Measurements from ENCODE around the gene TAGAP. TPM values are rescaled to one million over a fixed set of nuclear protein-coding genes. Genes with fewer than 3 reads are reported as not detected.
"Not testable (repeated sequence)": the region's sequence is repeated elsewhere in the genome, so short reads cannot be mapped to it uniquely, and the experiment has no call there.

The TAGAP gene
- total RNA-seq, 1 experiment from 2014 or later = 0.30 TPM

- intact Hi-C loops (cut with micrococcal nuclease) = no loop called here
- Histone ChIP-seq H3K4me1 (ENCODE audit: control insufficient read depth in 1 of 2, insufficient read depth in 2 of 2, low read length in 2 of 2) (no peaks in the 10 kb centered on the region), H3K9ac (ENCODE audit: low read length) (no peak overlapping the region), H3K27me3 (ENCODE audit: insufficient read depth, low read length) (no peaks in the 10 kb centered on the region), H3K4me3 (replicated peaks in 1 of 2; ENCODE audit: low read depth in 1 of 2, low read length in 2 of 2) (no peak overlapping the region), H4K20me1 (ENCODE audit: insufficient read depth) (no peaks in the 10 kb centered on the region), H3K36me3 (ENCODE audit: control insufficient read depth in 1 of 2, insufficient read depth in 2 of 2, low read length in 2 of 2) (no peaks in the 10 kb centered on the region), H3K79me2 (ENCODE audit: insufficient read depth, low read length) (no peaks in the 10 kb centered on the region), H2AFZ (ENCODE audit: low read depth, low read length, poor library complexity, severe bottlenecking) (no peak overlapping the region), H3K4me2 (ENCODE audit: low read length) (no peak overlapping the region), H3K9me3 (ENCODE audit: control insufficient read depth in 1 of 2, insufficient read depth in 1 of 2, low read depth in 1 of 2, low read length in 2 of 2) (no peaks in the 10 kb centered on the region), H3K9me2 (ENCODE audit: insufficient read depth) (no peaks in the 10 kb centered on the region), H3K27ac (ENCODE audit: low read depth, low read length) (no peak overlapping the region)
- no peak for DNase-seq (ENCODE audit: low read depth, low spot score)
- ChIA-PET RAD21 (ENCODE audit: low non-redundant PET in 1 of 2, low total read pairs in 2 of 2, uncharacterized antibody in 2 of 2, unreplicated experiment in 2 of 2) (no interaction called here), CTCF (interaction anchor here (1.2 kb wide), 1 partner anchor 11 kb away, joined by 4 read pairs; no protein-coding TSS in a partner anchor), POLR2A (no interaction called here)
- no peak for TF ChIP-seq MAX (IDR thresholded peaks at IDR 0.05)
- TF ChIP-seq POLR2A (IDR thresholded peaks at IDR 0.05; ENCODE audit: borderline replicate concordance, extremely low read depth, insufficient read depth, insufficient read length) = no peak
- no peak for TF ChIP-seq YY1 (IDR thresholded peaks at IDR 0.05; ENCODE audit: extremely low read depth, insufficient replicate concordance, low read depth, low read length)
- no peak for TF ChIP-seq ZNF274 (IDR thresholded peaks at IDR 0.05; ENCODE audit: low read depth, low read length)
- ATAC-seq = no peak
- BruUV-seq (replicated peaks) = no TSS peak
Measured at GRCh38 chr6:159031846-159032245, 12.9 kb downstream of the TAGAP start.

- Histone ChIP-seq H3K4me2 (ENCODE audit: low read length) (no peak overlapping the region), H3K9me3 (ENCODE audit: control insufficient read depth in 1 of 2, insufficient read depth in 1 of 2, low read depth in 1 of 2, low read length in 2 of 2) (no peaks in the 10 kb centered on the region), H3K4me1 (ENCODE audit: control insufficient read depth in 1 of 2, insufficient read depth in 2 of 2, low read length in 2 of 2) (no peaks in the 10 kb centered on the region), H3K4me3 (replicated peaks in 1 of 2; ENCODE audit: low read depth in 1 of 2, low read length in 2 of 2) (no peak overlapping the region), H4K20me1 (ENCODE audit: insufficient read depth) (no peaks in the 10 kb centered on the region), H3K36me3 (ENCODE audit: control insufficient read depth in 1 of 2, insufficient read depth in 2 of 2, low read length in 2 of 2) (no peaks in the 10 kb centered on the region), H3K9ac (ENCODE audit: low read length) (no peak overlapping the region), H3K79me2 (ENCODE audit: insufficient read depth, low read length) (no peaks in the 10 kb centered on the region), H2AFZ (ENCODE audit: low read depth, low read length, poor library complexity, severe bottlenecking) (no peak overlapping the region), H3K9me2 (ENCODE audit: insufficient read depth) (no peaks in the 10 kb centered on the region), H3K27me3 (ENCODE audit: insufficient read depth, low read length) (no peaks in the 10 kb centered on the region), H3K27ac (ENCODE audit: low read depth, low read length) (no peak overlapping the region)
- DNase-seq (ENCODE audit: low read depth, low spot score) = no peak
- no peak for ATAC-seq
- intact Hi-C loops (cut with micrococcal nuclease) = no loop called here
- no TSS peak for BruUV-seq (replicated peaks)
- ChIA-PET RAD21 (ENCODE audit: low non-redundant PET in 1 of 2, low total read pairs in 2 of 2, uncharacterized antibody in 2 of 2, unreplicated experiment in 2 of 2) (no interaction called here), CTCF (no interaction called here), POLR2A (no interaction called here)
- TF ChIP-seq ELF1 (IDR thresholded peaks at IDR 0.05; ENCODE audit: borderline replicate concordance, low read depth) = no peak
- no peak for TF ChIP-seq ZFX (IDR thresholded peaks at IDR 0.05)
- TF ChIP-seq ZNF274 (IDR thresholded peaks at IDR 0.05; ENCODE audit: low read depth, low read length) = no peak
- TF ChIP-seq EZH2 (IDR thresholded peaks at IDR 0.05) = no peak
- no peak for TF ChIP-seq EZH2phosphoT487 (IDR thresholded peaks at IDR 0.05; ENCODE audit: borderline replicate concordance)
- no peak for TF ChIP-seq SP1 (IDR thresholded peaks at IDR 0.05; ENCODE audit: low read depth)
- TF ChIP-seq CTCF (IDR thresholded peaks at IDR 0.05 in 2 of 3, conservative IDR thresholded peaks at IDR 0.05 in 1 of 3; ENCODE audit: borderline replicate concordance in 1 of 3, insufficient read depth in 1 of 3, low read depth in 2 of 3, low read length in 2 of 3) = no peak
- TF ChIP-seq SRF (IDR thresholded peaks at IDR 0.05; ENCODE audit: low read depth) = no peak
- TF ChIP-seq JUND (IDR thresholded peaks at IDR 0.05) = no peak
- no peak for TF ChIP-seq YY1 (IDR thresholded peaks at IDR 0.05; ENCODE audit: extremely low read depth, insufficient replicate concordance, low read depth, low read length)
- TF ChIP-seq EGR1 (IDR thresholded peaks at IDR 0.05; ENCODE audit: low read depth) = no peak
- no peak for TF ChIP-seq FOSL1 (IDR thresholded peaks at IDR 0.05; ENCODE audit: low read depth)
- TF ChIP-seq POLR2AphosphoS5 (IDR thresholded peaks at IDR 0.05; ENCODE audit: low read depth, low read length) = no peak
Measured at GRCh38 chr6:159030168-159030567, 14.6 kb downstream of the TAGAP start.

GRCh38 chr6:159025224-159025623 lies 19.6 kb downstream of the TAGAP start:
- H3K27me3 ChIP-seq (ENCODE audit: insufficient read depth, low read length); H4K20me1 ChIP-seq (ENCODE audit: insufficient read depth); H3K9ac ChIP-seq (ENCODE audit: low read length); H3K4me1 ChIP-seq (ENCODE audit: control insufficient read depth in 1 of 2, insufficient read depth in 2 of 2, low read length in 2 of 2); RAD21 ChIA-PET (ENCODE audit: low non-redundant PET in 1 of 2, low total read pairs in 2 of 2, uncharacterized antibody in 2 of 2, unreplicated experiment in 2 of 2); H3K36me3 ChIP-seq (ENCODE audit: control insufficient read depth in 1 of 2, insufficient read depth in 2 of 2, low read length in 2 of 2); H3K27ac ChIP-seq (ENCODE audit: low read depth, low read length); H2AFZ ChIP-seq (ENCODE audit: low read depth, low read length, poor library complexity, severe bottlenecking); BruUV-seq (replicated peaks); H3K9me2 ChIP-seq (ENCODE audit: insufficient read depth); CTCF ChIA-PET; intact Hi-C loops (cut with micrococcal nuclease); DNase-seq (ENCODE audit: low read depth, low spot score); H3K4me3 ChIP-seq (replicated peaks in 1 of 2; ENCODE audit: low read depth in 1 of 2, low read length in 2 of 2); ATAC-seq; H3K9me3 ChIP-seq (ENCODE audit: control insufficient read depth in 1 of 2, insufficient read depth in 1 of 2, low read depth in 1 of 2, low read length in 2 of 2); POLR2A ChIA-PET; H3K79me2 ChIP-seq (ENCODE audit: insufficient read depth, low read length); H3K4me2 ChIP-seq (ENCODE audit: low read length): not testable (repeated sequence)

Data from HCT116 (cell line).